IPS DF 19.7 (cell line): ENCODE data around the gene EEPD1.

ENCODE experiments used
- DNase-seq: peaks from one replicate; pipeline ENCODE4 v3.0.0-alpha.2; 2013; ENCODE audit warnings: low read depth, low spot score

Gene EEPD1

GRCh38 chr7:36154255-36155212 lies 1.5 kb downstream of the EEPD1 start:
- no peak for DNase-seq

GRCh38 chr7:36155811-36156361 lies 2.8 kb downstream of the EEPD1 start:
- no peak for DNase-seq

- DNase-seq, result no peak
Observed at GRCh38 chr7:36157527-36158320, 4.7 kb downstream of the EEPD1 start.

- no peak for DNase-seq
Observed at GRCh38 chr7:36158321-36158605, 5.2 kb downstream of the EEPD1 start.

- DNase-seq, result no peak
Observed at GRCh38 chr7:36159618-36160017, 6.6 kb downstream of the EEPD1 start.

GRCh38 chr7:36160313-36160712 lies 7.3 kb downstream of the EEPD1 start:
- no peak for DNase-seq

- DNase-seq, result no peak
Observed at GRCh38 chr7:36161996-36162395, 8.9 kb downstream of the EEPD1 start.

- DNase-seq, result no peak
Observed at GRCh38 chr7:36165059-36165458, 12.0 kb downstream of the EEPD1 start.

GRCh38 chr7:36165802-36166201 lies 12.7 kb downstream of the EEPD1 start:
- DNase-seq, result no peak

- DNase-seq, result no peak
Observed at GRCh38 chr7:36167403-36168050, 14.5 kb downstream of the EEPD1 start.

- no peak for DNase-seq
Observed at GRCh38 chr7:36171503-36171902, 18.4 kb downstream of the EEPD1 start.

GRCh38 chr7:36175886-36176285 lies 22.8 kb downstream of the EEPD1 start:
- DNase-seq, result no peak

GRCh38 chr7:36176697-36177096 lies 23.6 kb downstream of the EEPD1 start:
- no peak for DNase-seq

- no peak for DNase-seq
Observed at GRCh38 chr7:36180121-36180520, 27.1 kb downstream of the EEPD1 start.

- no peak for DNase-seq
Observed at GRCh38 chr7:36181668-36182067, 28.6 kb downstream of the EEPD1 start.

GRCh38 chr7:36182854-36183604 lies 30.0 kb downstream of the EEPD1 start:
- no peak for DNase-seq

- no peak for DNase-seq
Observed at GRCh38 chr7:36185092-36185491, 32.0 kb downstream of the EEPD1 start.

GRCh38 chr7:36185756-36186155 lies 32.7 kb downstream of the EEPD1 start:
- no peak for DNase-seq

GRCh38 chr7:36186359-36187121 lies 33.5 kb downstream of the EEPD1 start:
- DNase-seq, result no peak

GRCh38 chr7:36188266-36188665 lies 35.2 kb downstream of the EEPD1 start:
- no peak for DNase-seq

GRCh38 chr7:36188906-36189305 lies 35.9 kb downstream of the EEPD1 start:
- no peak for DNase-seq
